H1 (cell line): ENCODE results near the gene SRXN1. TPM values are rescaled to one million over a fixed set of nuclear protein-coding genes. Genes with fewer than 3 reads are reported as not detected.

ENCODE experiments used
- BACH1 ChIP-seq: IDR thresholded peaks from 2 replicates; pipeline ENCODE4 v1.6.1; 2012; ENCODE audit warnings: low read length, improper control_type of control experiment
- CBX5 ChIP-seq: fragments of 300-800, 300-1000 bp; sonication (generic); IDR thresholded peaks from 2 replicates; pipeline ENCODE4 v1.7.1; 2016; ENCODE audit warnings: antibody characterized with exemption, low read length, low read depth
- CEBPB ChIP-seq: IDR thresholded peaks from 2 replicates; pipeline ENCODE4 v1.6.1; 2012; ENCODE audit warnings: low read depth, low read length
- FOSL1 ChIP-seq: IDR thresholded peaks from 2 replicates; pipeline ENCODE4 v1.6.1; 2011; ENCODE audit warnings: mild to moderate bottlenecking, low read depth, low read length, moderate library complexity; ENCODE audit not compliant: insufficient read depth
- GABPA ChIP-seq: IDR thresholded peaks from 2 replicates; pipeline ENCODE4 v1.6.1; 2011; ENCODE audit warnings: mild to moderate bottlenecking, low read length, moderate library complexity, borderline replicate concordance; ENCODE audit not compliant: insufficient read depth
- HDAC2 ChIP-seq, 2 experiments: fragments of 300-600 bp in 1 of 2; sonication (generic) in 1 of 2; IDR thresholded peaks; 2 replicates each; pipeline ENCODE4 v1.6.1; 2011 to 2012; ENCODE audit warnings: low read depth in 2 of 2, low read length in 2 of 2, mild to moderate bottlenecking in 2 of 2, moderate library complexity in 2 of 2, borderline replicate concordance in 1 of 2, inconsistent platforms in 1 of 2
- KDM4A ChIP-seq: IDR thresholded peaks from one replicate; pipeline ENCODE4 v1.7.1; 2012; ENCODE audit warnings: low read depth, mild to moderate bottlenecking, moderate library complexity, low read length, inconsistent platforms; ENCODE audit not compliant: severe bottlenecking
- NANOG ChIP-seq: IDR thresholded peaks from 2 replicates; pipeline ENCODE4 v1.6.1; 2011; ENCODE audit warnings: low read length, low read depth, mild to moderate bottlenecking, inconsistent platforms; ENCODE audit not compliant: insufficient read depth, poor library complexity, severe bottlenecking
- SAP30 ChIP-seq: fragments of 300-600 bp; sonication (generic); IDR thresholded peaks from 2 replicates; pipeline ENCODE4 v1.7.1; 2012; ENCODE audit warnings: low read length, moderate library complexity, mild to moderate bottlenecking, inconsistent platforms; ENCODE audit not compliant: insufficient read depth, insufficient replicate concordance
- SP4 ChIP-seq: IDR thresholded peaks from 2 replicates; pipeline ENCODE4 v1.6.1; 2012; ENCODE audit warnings: low read length, inconsistent platforms
- polyA plus RNA-seq, 7 experiments: library from polyadenylated mRNA; depleted of rRNA in 3 of 7; stranded (reverse) in 5 of 7; unstranded in 2 of 7; fragments of >200 nt in 5 of 7; fragments of 200-250 nt in 2 of 7; gene quantifications; 1 replicate in 5 of 7; 2 replicates in 1 of 7; 4 replicates in 1 of 7; pipeline versions ENCODE4 v1.2.1 to v1.2.3, GENCODE V29; 2011 to 2013; ENCODE audit warnings: missing spikeins in 2 of 7, mixed read lengths in 2 of 7
- total RNA-seq: library from RNA; stranded (reverse); fragmentation: NEBNext Ultra II Directional; extraction: Animal tissue kit (Norgen Biotek cat#: 25700); gene quantifications from 2 replicates; pipeline ENCODE4 v1.2.1, GENCODE V29; 2021
- TF ChIP-seq, protein P1 (sequence below): IDR thresholded peaks from 2 replicates; pipeline ENCODE4 v1.6.1; 2011; ENCODE audit warnings: low read length, improper control_type of control experiment
- TF ChIP-seq, protein P2 (sequence below): IDR thresholded peaks from 2 replicates; pipeline ENCODE4 v1.6.1; 2012; ENCODE audit warnings: inconsistent platforms

The SRXN1 gene
- total and polyA plus RNA-seq, 2 of the 8 experiments (the other 6 are each of a cell fraction or from before 2014, with no cell fraction given) = 12.2 to 15.8 TPM

DNA sequence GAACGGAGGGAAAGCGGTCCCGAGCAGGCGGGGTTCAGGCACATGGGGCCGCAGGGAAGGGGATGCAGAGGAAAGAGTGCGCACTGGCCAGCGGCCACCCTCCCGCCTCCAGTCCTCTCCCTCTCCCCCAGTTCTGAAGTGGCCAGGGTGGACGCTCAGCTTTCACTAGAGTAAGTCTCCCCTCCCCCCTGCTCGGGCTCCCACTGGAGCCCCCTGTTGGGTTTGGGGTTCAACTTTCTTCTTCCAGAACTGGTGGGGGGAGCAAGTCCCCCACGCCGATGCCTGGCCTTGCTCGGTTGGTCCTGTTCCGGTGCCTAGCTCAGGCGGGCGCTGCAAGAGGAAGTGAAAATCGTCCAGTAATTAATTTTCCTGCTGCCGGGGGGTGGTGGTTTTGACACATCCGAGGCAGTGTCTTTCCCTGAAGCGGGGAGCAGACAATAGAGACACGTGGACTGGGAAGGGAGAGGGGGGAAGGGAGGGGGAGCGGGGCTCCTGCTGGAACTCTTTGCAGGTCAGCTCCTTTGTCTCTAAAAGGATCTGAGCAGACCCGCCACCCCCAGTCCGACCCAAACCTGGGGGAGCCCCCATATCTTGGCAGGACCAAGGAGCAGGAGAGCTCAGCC lies 23.4 kb upstream of the SRXN1 start (continued):
- TF ChIP-seq, protein P1, sequence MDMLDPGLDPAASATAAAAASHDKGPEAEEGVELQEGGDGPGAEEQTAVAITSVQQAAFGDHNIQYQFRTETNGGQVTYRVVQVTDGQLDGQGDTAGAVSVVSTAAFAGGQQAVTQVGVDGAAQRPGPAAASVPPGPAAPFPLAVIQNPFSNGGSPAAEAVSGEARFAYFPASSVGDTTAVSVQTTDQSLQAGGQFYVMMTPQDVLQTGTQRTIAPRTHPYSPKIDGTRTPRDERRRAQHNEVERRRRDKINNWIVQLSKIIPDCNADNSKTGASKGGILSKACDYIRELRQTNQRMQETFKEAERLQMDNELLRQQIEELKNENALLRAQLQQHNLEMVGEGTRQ = no peak
- no peak for TF ChIP-seq BACH1
- TF ChIP-seq KDM4A = peak; percentile 55
- no peak for TF ChIP-seq SP4
- TF ChIP-seq NANOG = no peak
- TF ChIP-seq, protein P2, sequence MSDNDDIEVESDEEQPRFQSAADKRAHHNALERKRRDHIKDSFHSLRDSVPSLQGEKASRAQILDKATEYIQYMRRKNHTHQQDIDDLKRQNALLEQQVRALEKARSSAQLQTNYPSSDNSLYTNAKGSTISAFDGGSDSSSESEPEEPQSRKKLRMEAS = peak; percentile 63
- no peak for TF ChIP-seq CEBPB
- TF ChIP-seq GABPA = no peak
- TF ChIP-seq SAP30 = peak; percentile 14
- TF ChIP-seq CBX5 = no peak
- TF ChIP-seq FOSL1 = no peak
- no peak for TF ChIP-seq HDAC2 (IDR thresholded peaks at IDR 0.05; ENCODE audit: borderline replicate concordance in 1 of 2, low read depth in 2 of 2, low read length in 2 of 2)
- TF ChIP-seq, all 59 proteins: peak for 4
